ENCODE results near the gene DYRK1B. TPM values are rescaled to one million over a fixed set of nuclear protein-coding genes. Genes with fewer than 3 reads are reported as not detected.

DYRK1B gene
- total and polyA plus RNA-seq, 2 donors from 2014 or later, result 18.9 to 28.9 TPM

- peak in 3 of 5 donors; percentile 55 to 68 (median 67) for DNase-seq
- no peaks in the 10 kb centered on the region for H3K36me3 ChIP-seq (ENCODE audit: control insufficient read depth in 2 of 3, insufficient read depth in 3 of 3, low read length in 3 of 3)
- intact Hi-C loops (cut with DNase I), result no loop called here
- TF ChIP-seq CTCF (IDR thresholded peaks at IDR 0.05; ENCODE audit: borderline replicate concordance, extremely low read depth, insufficient read depth), result no peak
- no peak overlapping the region for H3K4me3 ChIP-seq (ENCODE audit: low read length in 3 of 3)
- no peaks in the 10 kb centered on the region for H3K9me3 ChIP-seq (ENCODE audit: control insufficient read depth in 2 of 3, insufficient read depth in 1 of 3, low read length in 3 of 3)
- no peaks in the 10 kb centered on the region for H3K27me3 ChIP-seq (ENCODE audit: control insufficient read depth, insufficient read depth, low read length)
- H3K4me1 ChIP-seq (ENCODE audit: control insufficient read depth in 2 of 3, insufficient read depth in 2 of 3, low read depth in 1 of 3, low read length in 3 of 3), result no peaks in the 10 kb centered on the region
- H3K9ac ChIP-seq (ENCODE audit: low read length in 3 of 3), result no peak overlapping the region
- no peak for FAIRE-seq
- H3K27ac ChIP-seq (ENCODE audit: low read depth in 2 of 2, low read length in 2 of 2), result no peak overlapping the region
Measured at GRCh38 chr19:39802958-39803357, 31.0 kb downstream of the DYRK1B start.

GRCh38 chr19:39797083-39797482, 36.9 kb downstream of the DYRK1B start:
- no peak for FAIRE-seq
- no peak overlapping the region for H3K27ac ChIP-seq (ENCODE audit: low read depth in 2 of 2, low read length in 2 of 2)
- no peak for TF ChIP-seq CTCF (IDR thresholded peaks at IDR 0.05; ENCODE audit: borderline replicate concordance, extremely low read depth, insufficient read depth)

GRCh38 chr19:39796000-39796498, 37.9 kb downstream of the DYRK1B start:
- no peak for DNase-seq
- no peak for TF ChIP-seq CTCF (IDR thresholded peaks at IDR 0.05; ENCODE audit: borderline replicate concordance, extremely low read depth, insufficient read depth)
- H3K36me3 ChIP-seq (ENCODE audit: control insufficient read depth in 2 of 3, insufficient read depth in 3 of 3, low read length in 3 of 3), result no peaks in the 10 kb centered on the region
- H3K4me1 ChIP-seq (ENCODE audit: control insufficient read depth in 2 of 3, insufficient read depth in 2 of 3, low read depth in 1 of 3, low read length in 3 of 3), result no peaks in the 10 kb centered on the region
- H3K9me3 ChIP-seq (ENCODE audit: control insufficient read depth in 2 of 3, insufficient read depth in 1 of 3, low read length in 3 of 3), result no peaks in the 10 kb centered on the region
- FAIRE-seq, result no peak
- no peaks in the 10 kb centered on the region for H3K27me3 ChIP-seq (ENCODE audit: control insufficient read depth, insufficient read depth, low read length)
- no peak overlapping the region for H3K4me3 ChIP-seq (ENCODE audit: low read length in 3 of 3)
- intact Hi-C loops (cut with DNase I), result no loop called here
- H3K9ac ChIP-seq (ENCODE audit: low read length in 3 of 3), result no peak overlapping the region
- no peak overlapping the region for H3K27ac ChIP-seq (ENCODE audit: low read depth in 2 of 2, low read length in 2 of 2)

More at GRCh38 chr19:39797083-39797482, 36.9 kb downstream of the DYRK1B start:
- Histone ChIP-seq H3K9ac (ENCODE audit: low read length in 3 of 3) (no peak overlapping the region), H3K27me3 (ENCODE audit: control insufficient read depth, insufficient read depth, low read length) (no peaks in the 10 kb centered on the region), H3K4me3 (ENCODE audit: low read length in 3 of 3) (no peak overlapping the region), H3K9me3 (ENCODE audit: control insufficient read depth in 2 of 3, insufficient read depth in 1 of 3, low read length in 3 of 3) (no peaks in the 10 kb centered on the region), H3K36me3 (ENCODE audit: control insufficient read depth in 2 of 3, insufficient read depth in 3 of 3, low read length in 3 of 3) (no peaks in the 10 kb centered on the region), H3K4me1 (ENCODE audit: control insufficient read depth in 2 of 3, insufficient read depth in 2 of 3, low read depth in 1 of 3, low read length in 3 of 3) (no peaks in the 10 kb centered on the region)
- intact Hi-C loops (cut with DNase I), result no loop called here
- DNase-seq, result no peak

- intact Hi-C loops (cut with DNase I), result no loop called here
- Histone ChIP-seq H3K9me3 (ENCODE audit: control insufficient read depth in 2 of 3, insufficient read depth in 1 of 3, low read length in 3 of 3) (no peaks in the 10 kb centered on the region), H3K9ac (ENCODE audit: low read length in 3 of 3) (no peak overlapping the region), H3K4me1 (ENCODE audit: control insufficient read depth in 2 of 3, insufficient read depth in 2 of 3, low read depth in 1 of 3, low read length in 3 of 3) (no peaks in the 10 kb centered on the region), H3K27me3 (ENCODE audit: control insufficient read depth, insufficient read depth, low read length) (no peaks in the 10 kb centered on the region), H3K36me3 (ENCODE audit: control insufficient read depth in 2 of 3, insufficient read depth in 3 of 3, low read length in 3 of 3) (no peaks in the 10 kb centered on the region), H3K4me3 (ENCODE audit: low read length in 3 of 3) (no peak overlapping the region), H3K27ac (ENCODE audit: low read depth in 2 of 2, low read length in 2 of 2) (no peak overlapping the region)
- no peak for TF ChIP-seq CTCF (IDR thresholded peaks at IDR 0.05; ENCODE audit: borderline replicate concordance, extremely low read depth, insufficient read depth)
- no peak for DNase-seq
- FAIRE-seq, result no peak
Measured at GRCh38 chr19:39795001-39795400, 39.0 kb downstream of the DYRK1B start.
